HepG2 (cell line): Measurements from ENCODE around the gene TJP3. TPM values are rescaled to one million over a fixed set of nuclear protein-coding genes. Genes with fewer than 3 reads are reported as not detected.

ENCODE experiments used
- ATAC-seq: fragments of 200-7000 bp; cut with Tn5 transposase; 3 replicates; pipeline ENCODE4 v1.9.1; 2020; ENCODE audit warnings: mild to moderate bottlenecking, moderate library complexity
- BruUV-seq: library from RNA; stranded (reverse); fragments of 400-500 nt; replicated peaks from 2 replicates; lab custom pipeline; 2021; lab: Mats Ljungman, UMichigan
- CTCF ChIA-PET: fragments of 300-600 bp; formaldehyde crosslinking; extraction: SDS; loops from one replicate; lab custom pipeline; 2021; ENCODE audit warnings: low total read pairs, inconsistent platforms, low intra/inter-chr PET ratio; lab: Yijun Ruan, JAX
- POLR2A ChIA-PET: fragments of 350-600 bp; sonication (Branson Sonifier 250); formaldehyde crosslinking; loops from one replicate; lab custom pipeline; 2020; ENCODE audit warnings: antibody characterized with exemption, inconsistent platforms; lab: Yijun Ruan, JAX
- DNase-seq: peaks from one replicate; pipeline ENCODE4 v3.0.0-alpha.2; 2015; ENCODE audit warnings: low spot score
- FAIRE-seq: peaks from 3 replicates; lab custom pipeline; 2011; peaks lifted over from hg19 to GRCh38; lab: Jason Lieb, UNC
- H2AFZ ChIP-seq: one replicate; pipeline ENCODE4 v1.6.1; 2011; ENCODE audit warnings: low read length, inconsistent platforms
- H3K27ac ChIP-seq: fragments of 300-600 bp; 3 replicates; pipeline ENCODE4 v1.8.0; 2011; ENCODE audit warnings: mixed run types, mild to moderate bottlenecking, mixed read lengths, low read length, inconsistent platforms; ENCODE audit not compliant: insufficient read depth; ENCODE audit errors: extremely low read length
- H3K27me3 ChIP-seq, 2 experiments: fragments of 200-600 bp in 1 of 2; 2 replicates in 1 of 2; 3 replicates in 1 of 2; pipeline versions ENCODE4 v1.6.0 to v1.8.0; 2011; ENCODE audit warnings: low read length in 2 of 2, mild to moderate bottlenecking in 2 of 2, moderate library complexity in 2 of 2, inconsistent platforms in 1 of 2; ENCODE audit not compliant: insufficient read depth in 2 of 2, control insufficient read depth in 1 of 2
- H3K36me3 ChIP-seq, 2 experiments: fragments of 200-600 bp in 1 of 2; replicated peaks in 1 of 2; 2 replicates in 1 of 2; 3 replicates in 1 of 2; pipeline versions ENCODE4 v1.5.1 to v1.8.0; 2011; ENCODE audit warnings: low read length in 2 of 2, inconsistent platforms in 1 of 2; ENCODE audit not compliant: insufficient read depth in 2 of 2, control insufficient read depth in 1 of 2
- H3K4me1 ChIP-seq: 2 replicates; pipeline ENCODE4 v1.5.1; 2012; ENCODE audit warnings: low read length, inconsistent platforms; ENCODE audit not compliant: insufficient read depth
- H3K4me2 ChIP-seq: 2 replicates; pipeline ENCODE4 v1.6.0; 2011; ENCODE audit warnings: low read depth, low read length, inconsistent platforms
- H3K4me3 ChIP-seq, 3 experiments: fragments of 200-600 bp in 1 of 3; sonication (generic), shearing (Covaris generic) in 1 of 3; replicated peaks in 1 of 3; 2 replicates each; pipeline ENCODE4 v1.5.1; 2011 to 2016; ENCODE audit warnings: low read length in 3 of 3, inconsistent platforms in 2 of 3, low read depth in 2 of 3, mild to moderate bottlenecking in 2 of 3, control low read depth in 1 of 3, mixed read lengths in 1 of 3; ENCODE audit not compliant: insufficient read depth in 1 of 3
- H3K79me2 ChIP-seq: one replicate; pipeline ENCODE4 v1.6.1; 2011; ENCODE audit warnings: low read length, inconsistent platforms; ENCODE audit not compliant: insufficient read depth
- H3K9ac ChIP-seq: 2 replicates; pipeline ENCODE4 v1.6.0; 2011; ENCODE audit warnings: mild to moderate bottlenecking, low read depth, low read length, inconsistent platforms; ENCODE audit not compliant: insufficient read depth
- H3K9me3 ChIP-seq: 2 replicates; pipeline ENCODE4 v1.5.1; 2012; ENCODE audit warnings: mild to moderate bottlenecking, low read length
- H4K20me1 ChIP-seq: 2 replicates; pipeline ENCODE4 v1.6.0; 2011; ENCODE audit warnings: inconsistent platforms, mild to moderate bottlenecking, low read length, moderate library complexity; ENCODE audit not compliant: insufficient read depth
- SOX6 ChIP-seq, 2 experiments: fragments of 450-650 bp in 1 of 2; sonication (generic) in 1 of 2; formaldehyde crosslinking in 1 of 2; IDR thresholded peaks; 2 replicates each; pipeline versions ENCODE4 v1.4.0 to v1.6.1; 2017 to 2020; ENCODE audit warnings: antibody characterized with exemption in 1 of 2, mild to moderate bottlenecking in 1 of 2, missing genetic modification reagents in 1 of 2
- TAF15 ChIP-seq: fragments of 200-400 bp; formaldehyde crosslinking; IDR thresholded peaks from one replicate; pipeline ENCODE4 v1.6.1; 2018; ENCODE audit warnings: mild to moderate bottlenecking, low read depth, low read length; ENCODE audit not compliant: poor library complexity, severe bottlenecking
- ZNF530 ChIP-seq: sonication (generic); formaldehyde crosslinking; IDR thresholded peaks from 2 replicates; pipeline ENCODE4 v1.5.0; 2020; ENCODE audit warnings: low read depth, mild to moderate bottlenecking, missing genetic modification reagents
- WGBS: methylation state at CpG from one replicate; pipeline ENCODE4 v1.1.6; 2017; ENCODE audit warnings: low lambda C conversion rate; 5-methylcytosine and 5-hydroxymethylcytosine counted together
- in situ Hi-C: cut with HindIII; loops from 2 replicates; pipeline ENCODE4 v1.10.0; 2017; ENCODE audit warnings: low pct_unique_long_range_greater_than_20kb; ENCODE audit not compliant: extremely low pct_ligation_motif_present
- intact Hi-C: fragments of 100-400 bp; cut with micrococcal nuclease; formaldehyde crosslinking; loops from one replicate; pipeline ENCODE4 v1.10.0; 2022; ENCODE audit not compliant: unreplicated experiment
- polyA plus RNA-seq, 8 experiments: library from polyadenylated mRNA; depleted of rRNA in 3 of 8; stranded (reverse) in 7 of 8; unstranded in 1 of 8; fragments of >200 nt; fragmentation: Illumina TruSeq in 4 of 8; extraction: Trizol in 4 of 8; gene quantifications; 2 replicates each; pipeline versions ENCODE4 v1.2.1 to v1.2.3, GENCODE V29; 2011 to 2016; ENCODE audit warnings: low read depth in 4 of 8, missing spikeins in 1 of 8, mixed read lengths in 1 of 8; ENCODE audit not compliant: insufficient read depth in 1 of 8
- total RNA-seq, 5 experiments: library from RNA; depleted of rRNA; stranded (reverse); fragments of >200 nt; fragmentation: Illumina TruSeq; extraction: Trizol; gene quantifications; 2 replicates each; pipeline ENCODE4 v1.2.3, GENCODE V29; 2016; ENCODE audit warnings: low read depth in 1 of 5
- TF ChIP-seq, protein P1 (sequence below): sonication (generic); formaldehyde crosslinking; IDR thresholded peaks from 2 replicates; pipeline ENCODE4; 2020; ENCODE audit warnings: missing genetic modification reagents, mild to moderate bottlenecking, borderline replicate concordance

Gene TJP3
- total and polyA plus RNA-seq, 2 of the 13 experiments (the other 11 are each of a cell fraction or from before 2014, with no cell fraction given), result 2.3 to 21.5 TPM

DNA sequence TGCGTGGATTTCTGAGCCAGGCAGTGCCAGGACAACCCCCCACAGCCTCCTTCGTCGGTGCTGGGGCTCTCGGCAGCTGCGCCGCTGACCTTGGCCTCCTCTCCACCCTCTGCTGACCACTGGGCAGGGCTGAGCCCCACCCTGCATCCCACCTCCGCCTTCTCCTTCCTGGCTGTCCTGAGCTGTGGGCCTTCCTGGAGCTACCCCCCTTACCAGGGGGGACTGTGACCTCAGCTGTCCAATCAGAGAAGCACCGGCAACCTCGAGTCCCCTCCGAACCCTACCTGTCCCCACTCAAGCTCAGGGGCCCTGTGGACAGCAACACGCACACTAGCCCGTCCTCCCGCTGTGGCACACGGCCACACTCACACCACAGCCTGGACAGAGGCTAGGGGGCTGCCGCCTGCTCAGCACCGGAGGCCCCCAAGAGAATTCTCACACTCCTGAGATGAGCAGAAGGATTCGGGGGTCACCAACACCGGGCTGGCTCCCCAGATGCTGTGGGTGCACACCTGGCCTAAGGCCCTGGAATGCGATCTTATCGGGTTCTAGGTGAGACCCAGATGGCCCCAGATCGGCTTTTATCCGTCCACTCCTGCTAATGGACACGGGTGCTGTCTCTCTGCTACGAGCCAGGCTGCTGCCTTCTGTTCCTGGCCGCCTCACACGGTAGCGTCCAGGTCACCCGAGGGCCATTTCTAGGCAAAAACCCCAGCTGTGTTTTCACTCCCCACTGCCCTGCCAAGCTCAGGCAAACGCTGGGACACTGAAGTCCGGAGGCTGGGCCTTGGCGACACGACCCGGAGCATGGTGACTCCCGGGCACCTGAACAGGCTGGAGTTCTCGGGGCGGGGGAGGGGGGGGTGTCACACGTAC lies 49.1 kb upstream of the TJP3 start (continued):
- TF ChIP-seq TAF15, result no peak
- no peak for TF ChIP-seq SOX6 (IDR thresholded peaks at IDR 0.05)
- TF ChIP-seq SOX6 (CRISPR knock-in tag; IDR thresholded peaks at IDR 0.05), result no peak

DNA sequence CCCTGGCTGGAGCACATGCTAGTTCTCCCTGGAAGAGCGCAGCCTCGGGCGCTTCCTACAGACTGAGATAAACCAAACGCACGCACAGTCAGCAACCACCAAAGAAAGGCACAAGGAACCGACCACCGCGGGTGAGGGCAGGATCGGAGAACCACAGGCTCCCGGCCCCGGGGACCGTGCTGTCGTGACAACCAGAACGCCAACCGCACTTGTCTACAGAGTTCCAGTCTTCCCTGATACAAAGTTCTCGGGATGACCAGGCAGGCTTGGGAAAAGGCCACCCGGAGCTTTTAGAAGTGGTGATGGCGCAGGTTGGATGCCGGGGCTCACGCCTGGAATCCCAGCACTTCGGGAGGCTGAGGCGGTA lies 48.5 kb upstream of the TJP3 start:
- Histone ChIP-seq H3K4me3 (no peak overlapping the region), H3K27ac (no peak overlapping the region), H2AFZ (no peak overlapping the region), H4K20me1 (no peaks in the 10 kb centered on the region), H3K4me1 (no peaks in the 10 kb centered on the region), H3K27me3 (no peaks in the 10 kb centered on the region), H3K9ac (no peak overlapping the region), H3K36me3 (peaks cover 0 to 25% of the 10 kb centered on the region in 2 experiments; a peak in 4 of 5 replicates), H3K79me2 (no peaks in the 10 kb centered on the region), H3K9me3 (no peaks in the 10 kb centered on the region), H3K4me2 (no peak overlapping the region)
- POLR2A ChIA-PET, result no interaction called here
- intact Hi-C loops (no loop called here), in situ Hi-C loops (loop anchor here (5.0 kb wide), 1 partner anchor 48 kb away; the partner anchor contains the start of gene TJP3)
- TF ChIP-seq ZNF530 (CRISPR knock-in tag), result no peak
- TF ChIP-seq, protein P1, sequence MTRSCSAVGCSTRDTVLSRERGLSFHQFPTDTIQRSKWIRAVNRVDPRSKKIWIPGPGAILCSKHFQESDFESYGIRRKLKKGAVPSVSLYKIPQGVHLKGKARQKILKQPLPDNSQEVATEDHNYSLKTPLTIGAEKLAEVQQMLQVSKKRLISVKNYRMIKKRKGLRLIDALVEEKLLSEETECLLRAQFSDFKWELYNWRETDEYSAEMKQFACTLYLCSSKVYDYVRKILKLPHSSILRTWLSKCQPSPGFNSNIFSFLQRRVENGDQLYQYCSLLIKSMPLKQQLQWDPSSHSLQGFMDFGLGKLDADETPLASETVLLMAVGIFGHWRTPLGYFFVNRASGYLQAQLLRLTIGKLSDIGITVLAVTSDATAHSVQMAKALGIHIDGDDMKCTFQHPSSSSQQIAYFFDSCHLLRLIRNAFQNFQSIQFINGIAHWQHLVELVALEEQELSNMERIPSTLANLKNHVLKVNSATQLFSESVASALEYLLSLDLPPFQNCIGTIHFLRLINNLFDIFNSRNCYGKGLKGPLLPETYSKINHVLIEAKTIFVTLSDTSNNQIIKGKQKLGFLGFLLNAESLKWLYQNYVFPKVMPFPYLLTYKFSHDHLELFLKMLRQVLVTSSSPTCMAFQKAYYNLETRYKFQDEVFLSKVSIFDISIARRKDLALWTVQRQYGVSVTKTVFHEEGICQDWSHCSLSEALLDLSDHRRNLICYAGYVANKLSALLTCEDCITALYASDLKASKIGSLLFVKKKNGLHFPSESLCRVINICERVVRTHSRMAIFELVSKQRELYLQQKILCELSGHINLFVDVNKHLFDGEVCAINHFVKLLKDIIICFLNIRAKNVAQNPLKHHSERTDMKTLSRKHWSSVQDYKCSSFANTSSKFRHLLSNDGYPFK (CRISPR knock-in tag), result no peak
- ATAC-seq, result no peak
- no peak for DNase-seq
- CTCF ChIA-PET, result no interaction called here
- WGBS, result 96% methylated on average over 19 of the region's 22 CpGs
- FAIRE-seq, result no peak
- no TSS peak for BruUV-seq
